NCI-H1048 (cell line): Measurements from ENCODE around the gene AACS.

Experiments
- DNase-seq: peaks from one replicate; lab custom pipeline; 2025; lab: John Stamatoyannopoulos, UW

The AACS gene

DNA sequence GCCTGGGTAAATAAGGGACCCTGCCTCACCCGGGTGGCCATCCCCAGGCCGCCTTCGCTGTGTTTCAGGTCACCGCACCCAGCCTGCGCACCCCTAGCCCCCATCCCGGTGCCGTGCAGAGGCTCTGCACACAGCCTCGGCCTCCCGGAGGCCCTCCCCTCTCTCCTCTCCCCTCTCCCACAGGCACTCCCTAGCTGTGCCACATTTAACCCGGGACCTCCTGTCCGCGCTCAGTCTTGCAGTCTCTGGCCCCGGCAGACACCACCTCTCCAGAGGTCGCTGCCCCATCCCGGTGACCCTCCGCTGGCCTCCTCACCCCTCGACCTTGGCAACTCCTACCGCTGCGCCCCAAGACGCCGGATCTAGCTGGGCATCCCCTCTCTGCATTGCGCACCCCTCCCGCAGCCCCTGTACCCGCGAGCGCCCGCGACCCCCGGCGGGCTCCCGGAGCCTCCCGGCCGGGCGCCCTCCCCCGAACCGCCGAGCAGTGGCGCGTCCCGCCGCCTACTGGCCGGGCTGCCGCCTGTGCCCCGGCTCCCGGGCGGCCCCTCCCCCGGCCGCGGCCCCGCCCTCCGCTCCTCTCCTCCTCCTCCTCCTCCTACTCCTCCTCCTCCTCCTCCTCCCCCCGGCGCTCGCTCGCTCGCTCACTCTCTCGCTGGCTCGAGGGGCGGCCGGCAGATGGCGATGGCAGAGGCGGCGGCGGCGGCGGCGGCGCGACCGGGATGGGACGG lies 120.7 kb downstream of the AACS start, which contains the start of gene TMEM132B:
TMEM132B (plus strand) TSS at position 647 of the 731 bp plus-strand sequence.
- peak; percentile 17 for DNase-seq

DNA sequence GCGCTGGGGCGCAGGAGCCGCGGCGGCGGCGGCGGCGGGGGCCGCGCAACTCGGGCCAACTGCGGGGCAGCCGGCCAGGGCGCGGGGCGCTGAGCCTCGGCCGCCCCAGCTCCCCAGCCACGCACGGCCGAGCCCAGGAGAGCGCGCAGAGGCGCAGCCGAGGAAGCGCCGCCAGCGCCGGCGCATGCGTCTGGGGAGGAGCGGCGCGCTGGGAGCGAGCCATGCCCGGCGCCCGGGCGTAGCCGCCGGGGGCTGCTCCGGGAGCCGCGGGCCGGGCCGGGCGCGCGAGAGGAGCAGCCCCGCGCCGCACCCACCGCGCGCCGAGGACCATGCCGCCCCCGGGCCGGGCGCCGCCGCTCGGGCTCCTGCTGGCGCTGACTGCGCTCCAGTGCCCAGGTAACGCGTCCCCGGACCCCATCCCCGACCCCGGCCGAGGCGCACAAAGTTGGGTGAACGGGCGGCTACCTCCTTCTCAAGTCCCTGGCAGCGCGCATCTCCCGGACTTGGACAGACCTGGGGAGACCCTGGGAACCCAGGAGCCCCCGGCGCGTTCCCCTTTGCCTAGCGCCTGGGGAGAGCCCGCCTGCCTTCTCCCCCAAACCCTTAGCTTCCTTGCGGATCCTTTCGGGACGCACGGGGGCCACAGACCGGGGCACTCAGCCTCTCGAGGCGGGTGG lies 121.4 kb downstream of the AACS start:
- no peak for DNase-seq

DNA sequence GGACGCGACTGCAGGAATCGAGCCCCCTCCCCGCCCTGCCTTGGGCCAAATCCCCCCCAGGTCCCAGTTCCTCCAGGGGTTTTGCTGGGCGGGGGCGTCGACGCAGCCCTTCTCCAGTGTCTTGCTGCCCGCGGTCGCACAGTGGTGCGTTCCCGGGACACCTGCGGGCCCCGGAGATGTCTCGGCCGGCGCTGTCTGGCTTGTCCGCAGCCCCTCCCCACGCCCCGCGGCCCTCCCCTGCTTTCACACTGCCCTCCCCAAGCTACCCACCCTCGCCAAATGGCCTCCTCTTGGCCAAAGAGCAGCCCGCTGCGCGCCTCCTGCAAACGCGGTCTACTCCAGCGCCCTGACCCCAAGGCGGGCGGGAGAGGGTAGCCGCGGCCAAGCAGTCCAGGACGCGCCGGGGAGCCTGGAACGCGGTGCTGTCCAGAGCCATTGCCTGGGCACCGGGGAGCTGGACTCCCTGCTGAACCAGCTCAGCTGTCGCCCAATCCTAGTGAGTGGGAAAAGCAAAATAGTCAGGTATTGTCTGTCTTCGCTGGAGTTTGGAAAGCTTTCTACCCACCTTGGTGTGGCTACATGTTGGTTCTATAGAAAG lies 122.0 kb downstream of the AACS start:
- DNase-seq: no peak

DNA sequence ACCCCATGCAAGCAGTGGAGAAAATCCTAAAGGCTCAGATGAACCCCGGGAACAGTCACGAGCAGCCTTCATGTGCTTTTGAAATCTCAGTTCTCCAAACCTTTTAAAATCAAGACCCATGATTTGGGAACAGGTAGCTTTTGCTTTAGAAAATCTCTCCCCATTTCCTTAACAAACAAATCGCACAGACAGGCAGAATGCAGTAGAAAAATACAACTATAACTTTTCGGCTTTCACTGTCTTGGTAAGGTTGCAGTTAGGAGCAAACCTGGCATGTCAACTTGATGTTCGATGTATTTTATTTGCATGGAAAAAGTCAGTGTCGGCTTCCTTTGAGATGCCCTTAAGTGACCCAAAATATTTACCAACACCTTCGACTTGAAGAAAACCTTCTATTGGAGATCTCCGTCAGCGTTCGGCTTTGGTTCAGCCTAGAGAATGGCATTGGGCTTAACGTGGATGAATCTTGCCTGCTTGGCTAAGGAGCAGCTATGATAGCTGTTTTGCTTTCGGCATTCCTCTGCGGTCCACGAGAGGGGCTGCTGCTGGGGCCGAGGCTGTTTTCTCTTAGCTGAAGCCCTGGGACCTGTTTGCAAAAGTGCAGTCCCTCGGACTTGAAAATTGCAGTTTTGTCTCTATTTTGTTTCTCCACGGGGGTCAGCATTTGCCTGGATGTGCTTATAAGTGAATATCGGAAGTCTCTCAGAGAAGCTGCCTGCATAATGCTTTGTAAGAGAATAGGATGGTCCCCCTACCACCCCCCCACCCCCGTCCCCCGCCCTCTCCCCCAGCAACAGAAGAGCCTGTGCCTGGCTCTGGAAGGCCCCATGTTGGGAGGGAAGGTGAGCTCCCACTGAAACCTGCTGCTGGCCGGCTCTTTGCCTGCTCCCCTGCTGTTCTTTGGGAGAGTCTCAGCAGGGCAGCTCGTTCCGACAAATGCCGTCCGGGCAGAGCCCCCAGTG lies 122.8 kb downstream of the AACS start:
- no peak for DNase-seq

DNA sequence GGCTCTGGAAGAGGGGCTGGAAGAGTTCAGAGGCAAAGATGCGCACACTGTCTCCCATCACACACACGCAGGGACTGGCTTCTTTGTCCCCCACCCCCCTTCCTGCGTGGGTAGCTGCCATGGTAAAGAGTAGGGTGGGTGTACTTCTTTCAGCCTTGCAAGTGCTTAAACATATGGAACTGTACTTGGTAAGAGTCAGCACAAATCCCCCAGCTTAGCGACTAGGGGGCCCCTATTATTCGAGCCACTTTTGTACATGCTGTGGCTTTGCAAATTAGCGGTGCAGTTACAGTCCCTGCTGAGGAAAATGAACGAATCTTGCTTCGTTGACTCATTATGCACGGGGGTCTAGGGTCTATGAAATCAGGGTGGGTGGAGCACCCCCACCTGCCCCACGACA lies 123.8 kb downstream of the AACS start:
- no peak for DNase-seq

DNA sequence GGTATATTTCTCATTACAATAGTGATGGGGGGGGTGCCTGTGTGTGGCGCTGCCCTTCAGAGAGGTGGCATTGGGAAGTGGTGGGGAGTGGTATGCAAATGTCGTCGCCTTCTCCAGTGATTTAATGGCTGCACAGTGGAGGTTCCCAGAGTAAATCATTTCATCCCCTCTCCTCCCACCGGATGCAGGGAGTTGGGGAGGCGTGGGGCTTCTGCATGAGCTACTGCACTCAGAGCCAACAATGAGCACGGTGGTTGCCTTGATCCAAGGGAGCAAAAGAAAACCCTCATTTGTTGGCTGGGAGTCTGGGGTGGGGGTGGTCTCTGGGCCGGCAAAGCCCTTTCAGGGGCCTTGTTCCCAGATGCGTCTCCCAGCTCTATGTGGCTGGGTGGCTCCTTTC lies 124.3 kb downstream of the AACS start:
- DNase-seq: no peak

DNA sequence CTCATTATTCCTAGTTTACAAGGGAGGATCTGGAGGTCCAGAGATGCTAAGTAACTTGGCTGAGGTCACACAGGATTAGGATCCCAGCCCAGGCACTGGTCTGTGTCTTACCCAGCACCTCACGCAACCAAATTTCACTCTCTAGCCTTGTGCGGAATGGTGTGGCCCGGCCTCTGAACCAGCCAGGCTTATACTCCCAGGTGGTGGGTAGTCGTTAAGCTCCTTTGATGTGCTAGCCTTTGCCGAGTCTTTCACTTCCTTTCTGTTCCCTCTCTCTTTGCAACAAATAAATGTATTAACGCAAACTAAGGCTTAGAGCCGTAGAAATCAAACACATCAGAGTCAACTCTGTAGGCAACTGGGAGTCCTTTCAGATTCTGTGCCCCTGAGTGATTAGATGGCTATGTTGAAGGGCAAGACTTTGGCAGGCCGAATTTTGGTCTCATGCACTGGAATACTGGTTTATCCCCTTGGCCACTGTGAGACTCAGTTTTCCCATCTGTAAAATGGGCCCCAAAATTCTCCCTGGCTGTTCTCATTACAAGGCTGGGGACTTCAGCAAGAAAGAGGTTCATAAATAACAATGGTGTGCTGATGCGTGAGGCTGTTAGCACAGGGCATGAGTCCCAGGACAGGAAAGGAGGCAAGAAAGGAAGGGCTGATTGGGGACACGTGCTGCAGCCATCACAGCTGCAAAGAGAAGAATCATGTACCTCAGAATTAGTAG lies 126.3 kb downstream of the AACS start:
- DNase-seq: no peak

DNA sequence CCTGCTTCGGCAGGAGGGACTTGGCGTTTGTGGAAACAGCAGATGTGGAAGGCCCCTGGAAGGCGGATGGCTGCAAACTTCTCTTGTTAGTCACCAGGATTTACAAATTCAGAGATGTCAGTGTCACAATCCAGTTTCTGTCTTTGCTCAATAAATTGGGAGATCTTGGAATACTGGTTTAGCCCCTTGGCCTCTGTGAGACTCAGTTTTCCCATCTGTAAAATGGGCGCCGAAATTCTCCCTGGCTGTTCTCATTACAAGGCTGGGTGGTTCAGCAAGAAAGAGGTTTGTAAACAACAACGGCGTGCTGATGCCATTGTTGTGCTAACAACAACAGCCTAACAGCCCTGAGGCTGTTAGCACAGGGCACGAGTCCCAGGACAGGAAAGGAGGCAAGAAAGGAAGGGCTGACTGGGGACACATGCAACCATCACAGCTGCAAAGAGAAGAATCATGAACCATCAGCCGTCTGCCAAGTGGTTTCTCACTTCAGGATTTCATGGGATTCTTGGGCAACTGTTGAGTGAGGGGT lies 127.5 kb downstream of the AACS start:
- DNase-seq: no peak
